Tibial nerve (tissue), 4 donors: ENCODE data around the gene WFS1.

Experiments used
- CTCF ChIP-seq, 5 experiments: fragments of 200-600 bp in 3 of 5; fragments of 450-650 bp in 2 of 5; sonication (generic) in 3 of 5; IDR thresholded peaks; one replicate each; pipeline ENCODE4 v1.5.1; 2016 to 2019; ENCODE audit warnings: antibody characterized with exemption in 5 of 5, mild to moderate bottlenecking in 3 of 5, moderate library complexity in 2 of 5
- EP300 ChIP-seq, 2 donors: sonication (generic); formaldehyde crosslinking; IDR thresholded peaks; one replicate each; pipeline ENCODE4 v1.6.1; 2017; ENCODE audit warnings: antibody characterized with exemption in 2 of 2, mild to moderate bottlenecking in 1 of 2
- POLR2A ChIP-seq, 2 donors: fragments of 450-650 bp; IDR thresholded peaks; one replicate each; pipeline ENCODE4 v1.6.1; 2017; ENCODE audit warnings: antibody characterized with exemption in 2 of 2, mild to moderate bottlenecking in 2 of 2, moderate library complexity in 2 of 2

- no peak for TF ChIP-seq CTCF (IDR thresholded peaks at IDR 0.05)
- no peak for TF ChIP-seq EP300 (IDR thresholded peaks at IDR 0.05)
- TF ChIP-seq POLR2A (IDR thresholded peaks at IDR 0.05) = no peak
Observed at GRCh38 chr4:6281436-6282313, 12.0 kb downstream of the WFS1 start.
